ENCODE measurements around the gene KLF16. TPM values are rescaled to one million over a fixed set of nuclear protein-coding genes. Genes with fewer than 3 reads are reported as not detected.
A peak's percentile ranks its signal among the peaks of the same experiment; 100 is the strongest.

The KLF16 gene
- total RNA-seq, 1 experiment from 2014 or later: 45.5 TPM

- Mint-ChIP-seq H3K9me3 (ENCODE audit: unreplicated experiment) (no peaks in the 10 kb centered on the region), H3K4me3 (ENCODE audit: unreplicated experiment) (no peak overlapping the region), H3K36me3 (ENCODE audit: insufficient read depth, unreplicated experiment) (peaks cover 41% of the 10 kb centered on the region), H3K4me1 (ENCODE audit: insufficient read depth, unreplicated experiment) (peaks cover 4% of the 10 kb centered on the region), H3K27ac (ENCODE audit: low read depth, unreplicated experiment) (no peak overlapping the region), H3K27me3 (ENCODE audit: insufficient read depth, unreplicated experiment) (no peaks in the 10 kb centered on the region)
- intact Hi-C loops (cut with micrococcal nuclease): no loop called here
- DNase-seq (ENCODE audit: unreplicated experiment): no peak
- BruUV-seq (replicated peaks): no TSS peak
- TF ChIP-seq CTCF (IDR thresholded peaks at IDR 0.05; ENCODE audit: unreplicated experiment): no peak
- POLR2A ChIA-PET: interaction anchor here (0.5 kb wide), 1 partner anchor 31 kb away, joined by 3 read pairs; no protein-coding TSS in a partner anchor
- CTCF ChIA-PET: interaction anchor here (0.6 to 3.8 kb wide), 7 partner anchors 10 to 187 kb away, joined by 3 to 18 read pairs (median 4); no protein-coding TSS in a partner anchor
These were observed 34.8 kb downstream of the KLF16 start for GRCh38 chr19:1828279-1829238.

- peaks cover 4% of the 10 kb centered on the region for H3K4me1 Mint-ChIP-seq (ENCODE audit: insufficient read depth, unreplicated experiment)
- peaks cover 42% of the 10 kb centered on the region for H3K36me3 Mint-ChIP-seq (ENCODE audit: insufficient read depth, unreplicated experiment)
- DNase-seq (ENCODE audit: unreplicated experiment): no peak
- intact Hi-C loops (cut with micrococcal nuclease): no loop called here
- no peaks in the 10 kb centered on the region for H3K27me3 Mint-ChIP-seq (ENCODE audit: insufficient read depth, unreplicated experiment)
- no peak for TF ChIP-seq CTCF (IDR thresholded peaks at IDR 0.05; ENCODE audit: unreplicated experiment)
- TSS peak; percentile 39 for BruUV-seq (replicated peaks)
- ChIA-PET POLR2A (interaction anchor here (0.5 to 0.6 kb wide), 2 partner anchors 30 to 161 kb away, joined by 3 read pairs; no protein-coding TSS in a partner anchor), CTCF (interaction anchor here (0.7 to 3.8 kb wide), 8 partner anchors 10 to 155 kb away, joined by 3 to 57 read pairs (median 11); no protein-coding TSS in a partner anchor)
- no peaks in the 10 kb centered on the region for H3K9me3 Mint-ChIP-seq (ENCODE audit: unreplicated experiment)
- H3K4me3 Mint-ChIP-seq (ENCODE audit: unreplicated experiment): no peak overlapping the region
- H3K27ac Mint-ChIP-seq (ENCODE audit: low read depth, unreplicated experiment): no peak overlapping the region
These were observed 35.7 kb downstream of the KLF16 start for GRCh38 chr19:1827566-1828278.

- H3K27ac Mint-ChIP-seq (ENCODE audit: low read depth, unreplicated experiment): no peak overlapping the region
- intact Hi-C loops (cut with micrococcal nuclease): no loop called here
- H3K9me3 Mint-ChIP-seq (ENCODE audit: unreplicated experiment): no peaks in the 10 kb centered on the region
- ChIA-PET CTCF (interaction anchor here (0.6 to 3.8 kb wide), 25 partner anchors 10 to 183 kb away, joined by 3 to 57 read pairs (median 4); no protein-coding TSS in a partner anchor), POLR2A (interaction anchor here (0.6 to 1.2 kb wide), 5 partner anchors 13 to 236 kb away, joined by 3 read pairs; no protein-coding TSS in a partner anchor)
- no peak overlapping the region for H3K4me3 Mint-ChIP-seq (ENCODE audit: unreplicated experiment)
- no TSS peak for BruUV-seq (replicated peaks)
- peaks cover 4% of the 10 kb centered on the region for H3K4me1 Mint-ChIP-seq (ENCODE audit: insufficient read depth, unreplicated experiment)
- TF ChIP-seq CTCF (IDR thresholded peaks at IDR 0.05; ENCODE audit: unreplicated experiment): no peak
- no peak for DNase-seq (ENCODE audit: unreplicated experiment)
- H3K36me3 Mint-ChIP-seq (ENCODE audit: insufficient read depth, unreplicated experiment): peaks cover 38% of the 10 kb centered on the region
- H3K27me3 Mint-ChIP-seq (ENCODE audit: insufficient read depth, unreplicated experiment): no peaks in the 10 kb centered on the region
These were observed 36.5 kb downstream of the KLF16 start for GRCh38 chr19:1826557-1827521.
